ENCODE results near the gene SETD1A. TPM values are rescaled to one million over a fixed set of nuclear protein-coding genes. Genes with fewer than 3 reads are reported as not detected.

SETD1A gene
- total and polyA plus RNA-seq, 2 experiments from 2014 or later, result 2.3 to 4.0 TPM

- Histone ChIP-seq H3K27ac (peak overlapping the region; percentile 65), H2AFZ (no peak overlapping the region), H3K79me2 (ENCODE audit: insufficient read depth) (peaks cover 10% of the 10 kb centered on the region; the same call in 1 of the 2 replicates), H3K9me2 (ENCODE audit: insufficient read depth) (no peaks in the 10 kb centered on the region), H3F3A (ENCODE audit: insufficient read depth) (peaks cover 20% of the 10 kb centered on the region), H3K4me1 (ENCODE audit: insufficient read depth) (peaks cover 17% of the 10 kb centered on the region; the same call in 1 of the 2 replicates), H3K4me3 (peak overlapping the region; percentile 95), H3K4me2 (ENCODE audit: unreplicated experiment) (peak overlapping the region; percentile 90), H3K27me3 (replicated peaks; ENCODE audit: insufficient read depth) (no peaks in the 10 kb centered on the region), H3K9me3 (ENCODE audit: low read depth) (no peaks in the 10 kb centered on the region), H3K36me3 (ENCODE audit: low read depth) (0 out of 2 replicates have a peak, but pooled peaks cover 1% of the 10 kb centered on the region), H3K9ac (peak overlapping the region; percentile 88), H4K20me1 (ENCODE audit: insufficient read depth) (no peaks in the 10 kb centered on the region)
- no peak for TF ChIP-seq EZH2 (IDR thresholded peaks at IDR 0.05; ENCODE audit: insufficient read depth, poor library complexity, severe bottlenecking)
- no peak for TF ChIP-seq EZH2phosphoT487 (IDR thresholded peaks at IDR 0.05; ENCODE audit: insufficient read depth, low read depth)
- WGBS, 2 experiments (ENCODE audit: low coverage in 1 of 2, low lambda C conversion rate in 2 of 2, missing lambda C conversion rate in 2 of 2), result 6 to 7% methylated on average over 20 to 21 of the region's 21 CpGs
- peak; percentile 90 for DNase-seq
- in situ Hi-C loops (cut with MboI), result loop anchor here (25.0 kb wide), 2 partner anchors 762 to 937 kb away; a partner anchor contains a TSS
Measured at GRCh38 chr16:30949650-30950515, 7.7 kb upstream of the SETD1A start.

DNA sequence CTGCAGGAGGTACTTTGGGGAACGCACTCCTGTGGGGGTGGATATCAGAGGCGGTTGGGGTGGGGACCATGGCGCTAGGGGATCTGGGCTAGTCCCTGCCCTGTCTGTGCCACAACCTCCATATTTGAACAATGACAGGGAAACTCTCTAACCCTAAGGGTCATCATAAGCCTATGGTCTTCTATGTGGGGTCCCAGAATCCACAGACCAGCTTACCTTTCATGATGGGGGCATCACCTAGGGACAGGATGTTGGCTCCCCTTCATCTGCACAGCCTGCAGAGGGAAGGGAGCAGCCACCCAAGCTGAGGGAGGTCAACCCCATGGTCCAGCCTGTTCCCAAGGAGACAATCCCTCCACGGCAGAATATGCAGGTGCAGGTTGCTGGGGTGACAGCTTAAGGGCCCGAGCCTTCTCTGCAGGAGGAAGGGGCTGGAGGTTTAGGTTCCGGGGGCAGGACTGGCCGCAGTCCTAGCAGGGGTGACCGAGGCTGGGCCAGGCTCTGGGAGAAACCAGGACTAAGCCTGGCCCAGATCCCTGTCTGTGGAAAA is 7.0 kb upstream of the SETD1A start:
- H3K4me3 ChIP-seq, result peak overlapping the region; percentile 95
- H4K20me1 ChIP-seq (ENCODE audit: insufficient read depth), result no peaks in the 10 kb centered on the region
- no peaks in the 10 kb centered on the region for H3K9me2 ChIP-seq (ENCODE audit: insufficient read depth)
- peaks cover 10% of the 10 kb centered on the region; the same call in 1 of the 2 replicates for H3K79me2 ChIP-seq (ENCODE audit: insufficient read depth)
- H3K4me1 ChIP-seq (ENCODE audit: insufficient read depth), result peaks cover 17% of the 10 kb centered on the region; the same call in 1 of the 2 replicates
- no peaks in the 10 kb centered on the region for H3K9me3 ChIP-seq (ENCODE audit: low read depth)
- H2AFZ ChIP-seq, result no peak overlapping the region
- peak overlapping the region; percentile 90 for H3K4me2 ChIP-seq (ENCODE audit: unreplicated experiment)
- H3K36me3 ChIP-seq (ENCODE audit: low read depth), result no peaks in the 10 kb centered on the region
- in situ Hi-C loops (cut with MboI), result loop anchor here (25.0 kb wide), 2 partner anchors 762 to 937 kb away; a partner anchor contains a TSS
- no peak for TF ChIP-seq EZH2 (IDR thresholded peaks at IDR 0.05; ENCODE audit: insufficient read depth, poor library complexity, severe bottlenecking)
- no peak for TF ChIP-seq EZH2phosphoT487 (IDR thresholded peaks at IDR 0.05; ENCODE audit: insufficient read depth, low read depth)
- H3K27ac ChIP-seq, result peak overlapping the region; percentile 29; the same call in 1 of the 2 replicates
- peak overlapping the region; percentile 88 for H3K9ac ChIP-seq
- no peaks in the 10 kb centered on the region for H3K27me3 ChIP-seq (replicated peaks; ENCODE audit: insufficient read depth)
- peaks cover 21% of the 10 kb centered on the region for H3F3A ChIP-seq (ENCODE audit: insufficient read depth)
- 81 to 82% methylated on average over 8 of the region's 8 CpGs for WGBS, 2 experiments (ENCODE audit: low coverage in 1 of 2, low lambda C conversion rate in 2 of 2, missing lambda C conversion rate in 2 of 2)
- DNase-seq, result no peak

- in situ Hi-C loops (cut with MboI), result loop anchor here (25.0 kb wide), 2 partner anchors 761 to 936 kb away; a partner anchor contains a TSS
- Histone ChIP-seq H4K20me1 (ENCODE audit: insufficient read depth) (no peaks in the 10 kb centered on the region), H2AFZ (no peak overlapping the region), H3K36me3 (ENCODE audit: low read depth) (no peaks in the 10 kb centered on the region), H3K9ac (no peak overlapping the region), H3K27ac (no peak overlapping the region), H3K9me3 (ENCODE audit: low read depth) (no peaks in the 10 kb centered on the region), H3K4me2 (ENCODE audit: unreplicated experiment) (no peak overlapping the region), H3K4me3 (no peak overlapping the region), H3K27me3 (replicated peaks; ENCODE audit: insufficient read depth) (no peaks in the 10 kb centered on the region), H3K4me1 (ENCODE audit: insufficient read depth) (peaks cover 17% of the 10 kb centered on the region; the same call in 1 of the 2 replicates), H3F3A (ENCODE audit: insufficient read depth) (peaks cover 27% of the 10 kb centered on the region), H3K9me2 (ENCODE audit: insufficient read depth) (no peaks in the 10 kb centered on the region), H3K79me2 (ENCODE audit: insufficient read depth) (peaks cover 10% of the 10 kb centered on the region; the same call in 1 of the 2 replicates)
- no peak for DNase-seq
- WGBS, 2 experiments (ENCODE audit: low coverage in 1 of 2, low lambda C conversion rate in 2 of 2, missing lambda C conversion rate in 2 of 2), result 48 to 54% methylated on average over 1 of the region's 1 CpG
- TF ChIP-seq EZH2 (IDR thresholded peaks at IDR 0.05; ENCODE audit: insufficient read depth, poor library complexity, severe bottlenecking), result no peak
- TF ChIP-seq EZH2phosphoT487 (IDR thresholded peaks at IDR 0.05; ENCODE audit: insufficient read depth, low read depth), result no peak
Measured at GRCh38 chr16:30951193-30951592, 6.4 kb upstream of the SETD1A start.

DNA sequence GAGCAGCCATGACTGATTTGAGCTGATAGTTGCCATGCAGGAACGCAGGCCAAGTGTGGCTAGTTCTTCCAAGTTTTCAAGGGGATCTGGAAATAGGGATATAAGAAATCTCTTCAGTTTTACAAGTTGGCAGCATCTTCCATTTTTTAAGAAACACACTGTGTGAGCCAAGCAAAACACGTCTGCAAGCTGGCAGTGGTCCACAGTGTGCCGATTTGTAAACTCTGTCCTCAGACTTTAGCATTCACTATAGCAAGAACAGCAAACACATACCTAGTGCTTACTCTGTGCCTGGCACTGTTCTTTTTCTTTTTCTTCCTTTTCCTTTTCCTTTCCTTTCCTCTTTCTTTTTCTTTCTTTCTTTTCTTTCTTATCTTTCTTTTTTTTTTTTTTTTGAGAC is 5.8 kb upstream of the SETD1A start:
- H3K9me3 ChIP-seq (ENCODE audit: low read depth), result no peaks in the 10 kb centered on the region
- H3F3A ChIP-seq (ENCODE audit: insufficient read depth), result peaks cover 32% of the 10 kb centered on the region
- H4K20me1 ChIP-seq (ENCODE audit: insufficient read depth), result no peaks in the 10 kb centered on the region
- H3K4me2 ChIP-seq (ENCODE audit: unreplicated experiment), result no peak overlapping the region
- no peaks in the 10 kb centered on the region for H3K36me3 ChIP-seq (ENCODE audit: low read depth)
- H3K4me3 ChIP-seq, result no peak overlapping the region
- no peak for TF ChIP-seq EZH2 (IDR thresholded peaks at IDR 0.05; ENCODE audit: insufficient read depth, poor library complexity, severe bottlenecking)
- TF ChIP-seq EZH2phosphoT487 (IDR thresholded peaks at IDR 0.05; ENCODE audit: insufficient read depth, low read depth), result no peak
- H3K79me2 ChIP-seq (ENCODE audit: insufficient read depth), result peaks cover 10% of the 10 kb centered on the region; the same call in 1 of the 2 replicates
- DNase-seq, result peak; percentile 56
- H3K9me2 ChIP-seq (ENCODE audit: insufficient read depth), result no peaks in the 10 kb centered on the region
- no peak overlapping the region for H2AFZ ChIP-seq
- peak overlapping the region; percentile 1; the same call in 1 of the 2 replicates for H3K27ac ChIP-seq
- H3K27me3 ChIP-seq (replicated peaks; ENCODE audit: insufficient read depth), result no peaks in the 10 kb centered on the region
- in situ Hi-C loops (cut with MboI), result loop anchor here (25.0 kb wide), 2 partner anchors 761 to 936 kb away; a partner anchor contains a TSS
- no peak overlapping the region for H3K9ac ChIP-seq
- WGBS, 2 experiments (ENCODE audit: low coverage in 1 of 2, low lambda C conversion rate in 2 of 2, missing lambda C conversion rate in 2 of 2), result 12 to 18% methylated on average over 3 of the region's 3 CpGs
- H3K4me1 ChIP-seq (ENCODE audit: insufficient read depth), result peaks cover 17% of the 10 kb centered on the region; the same call in 1 of the 2 replicates
